Lung (tissue), 12 donors: Measurements from ENCODE around the gene CGNL1. TPM values are rescaled to one million over a fixed set of nuclear protein-coding genes. Genes with fewer than 3 reads are reported as not detected.

Experiments used
- ATAC-seq: fragments of 200-7000 bp; cut with Tn5 transposase; one replicate; pipeline ENCODE4 v1.9.1; 2020; ENCODE audit warnings: moderate number of reproducible peaks; ENCODE audit not compliant: insufficient read depth, low FRiP score
- DNase-seq, 3 donors: peaks; one replicate each; pipeline ENCODE4 v3.0.0-alpha.2; 2013 to 2017
- H3K27ac ChIP-seq, 2 donors: one replicate each; pipeline ENCODE4 v1.5.1; 2013; ENCODE audit warnings: mild to moderate bottlenecking in 2 of 2, moderate library complexity in 2 of 2, control low read depth in 1 of 2, inconsistent platforms in 1 of 2, low read depth in 1 of 2, low read length in 1 of 2
- H3K27me3 ChIP-seq, 3 donors: one replicate each; pipeline ENCODE4 v1.5.1; 2013; ENCODE audit warnings: low read length in 2 of 3; ENCODE audit not compliant: control insufficient read depth in 3 of 3, insufficient read depth in 3 of 3
- H3K36me3 ChIP-seq, 4 donors: one replicate each; pipeline ENCODE4 v1.5.1; 2013; ENCODE audit warnings: low read length in 4 of 4, mild to moderate bottlenecking in 1 of 4, moderate library complexity in 1 of 4; ENCODE audit not compliant: control insufficient read depth in 4 of 4, insufficient read depth in 4 of 4
- H3K4me1 ChIP-seq, 5 donors: one replicate each; pipeline ENCODE4 v1.5.1; 2013; ENCODE audit warnings: low read length in 5 of 5, mild to moderate bottlenecking in 2 of 5, moderate library complexity in 1 of 5; ENCODE audit not compliant: control insufficient read depth in 5 of 5, insufficient read depth in 5 of 5
- H3K4me3 ChIP-seq: one replicate; pipeline ENCODE4 v1.5.1; 2013; ENCODE audit warnings: mild to moderate bottlenecking, control low read depth, moderate library complexity
- H3K9ac ChIP-seq, 2 donors: one replicate each; pipeline ENCODE4 v1.5.1; 2013; ENCODE audit warnings: low read length in 2 of 2, control low read depth in 1 of 2; ENCODE audit not compliant: insufficient read depth in 1 of 2
- H3K9me3 ChIP-seq, 4 donors: one replicate each; pipeline ENCODE4 v1.5.1; 2013; ENCODE audit warnings: low read length in 3 of 4, mild to moderate bottlenecking in 1 of 4, moderate library complexity in 1 of 4; ENCODE audit not compliant: control insufficient read depth in 4 of 4, insufficient read depth in 3 of 4
- WGBS, 2 donors: extraction: QIAGEN DNeasy Blood & Tissue Kit; methylation state at CpG; one replicate each; pipeline ENCODE4 v1.1.7; 2013; 5-methylcytosine and 5-hydroxymethylcytosine counted together
- polyA plus RNA-seq, 2 donors: library from polyadenylated mRNA; stranded (reverse); fragments of 200-250 nt; gene quantifications; one replicate each; pipeline ENCODE4 v1.2.1, GENCODE V29; 2013
- total RNA-seq, 2 donors: library from RNA; depleted of rRNA in 1 of 2; stranded (reverse); fragments of >200 nt in 1 of 2; gene quantifications; one replicate each; pipeline ENCODE4 v1.2.1, GENCODE V29; 2014 to 2021
- TF ChIP-seq, protein P1 (sequence below): IDR thresholded peaks from 2 replicates; pipeline ENCODE4 v1.5.1; 2012; ENCODE audit warnings: mild to moderate bottlenecking; ENCODE audit errors: control extremely low read depth, extremely low read depth
- donor health status: control.
- donor health status: control.
- donor health status: Bipolar disorder and iron deficiency.
- donor health status: healthy.
- donor health status: DM: yes; HTN: yes; CAD: no.

CGNL1 gene
- total and polyA plus RNA-seq, 4 donors = 9.0 to 42.5 (median 22.9) TPM

DNA sequence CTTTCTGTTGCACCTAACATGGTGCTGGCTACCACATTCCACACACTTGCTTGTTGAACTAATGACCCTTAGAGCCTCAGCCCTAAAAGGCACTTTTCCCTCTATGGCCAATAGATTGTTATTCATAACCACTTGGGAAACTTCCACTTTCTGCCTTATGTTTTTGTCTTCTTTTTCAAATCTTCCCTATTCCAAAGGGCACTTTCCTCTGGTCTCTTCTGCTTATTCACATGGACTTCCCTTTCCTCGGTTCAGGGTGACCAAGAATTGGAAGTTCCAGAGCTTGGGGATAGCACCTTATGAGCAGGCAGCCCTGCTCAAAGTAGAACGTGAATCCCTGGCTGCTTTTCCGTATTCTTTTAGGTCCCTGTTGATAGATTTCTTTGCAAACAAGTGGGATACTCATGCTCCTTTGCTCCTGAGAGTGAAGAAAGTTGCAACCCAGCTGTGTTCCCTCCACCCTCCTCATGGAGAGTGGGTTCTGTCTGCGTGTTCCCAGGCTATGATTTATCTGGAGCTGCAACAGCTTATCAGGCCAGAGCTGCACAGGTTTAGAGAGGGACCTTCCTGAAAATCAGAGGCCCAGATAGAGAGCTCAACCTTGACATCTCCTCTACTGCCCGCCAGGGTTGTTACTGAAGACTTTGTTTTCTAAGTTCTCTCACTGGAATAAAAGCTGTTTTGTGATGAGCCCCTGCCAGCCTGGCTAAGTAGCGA is 156.6 kb downstream of the CGNL1 start:
- ATAC-seq (no peak), DNase-seq (no peak)
- Histone ChIP-seq H3K9me3 (no peaks in the 10 kb centered on the region), H3K36me3 (no peaks in the 10 kb centered on the region), H3K9ac (no peak overlapping the region), H3K27me3 (no peaks in the 10 kb centered on the region), H3K27ac (no peak overlapping the region), H3K4me1 (peaks cover 0 to 60% (median 19%) of the 10 kb centered on the region in 5 donors), H3K4me3 (no peak overlapping the region)
- TF ChIP-seq, protein P1, sequence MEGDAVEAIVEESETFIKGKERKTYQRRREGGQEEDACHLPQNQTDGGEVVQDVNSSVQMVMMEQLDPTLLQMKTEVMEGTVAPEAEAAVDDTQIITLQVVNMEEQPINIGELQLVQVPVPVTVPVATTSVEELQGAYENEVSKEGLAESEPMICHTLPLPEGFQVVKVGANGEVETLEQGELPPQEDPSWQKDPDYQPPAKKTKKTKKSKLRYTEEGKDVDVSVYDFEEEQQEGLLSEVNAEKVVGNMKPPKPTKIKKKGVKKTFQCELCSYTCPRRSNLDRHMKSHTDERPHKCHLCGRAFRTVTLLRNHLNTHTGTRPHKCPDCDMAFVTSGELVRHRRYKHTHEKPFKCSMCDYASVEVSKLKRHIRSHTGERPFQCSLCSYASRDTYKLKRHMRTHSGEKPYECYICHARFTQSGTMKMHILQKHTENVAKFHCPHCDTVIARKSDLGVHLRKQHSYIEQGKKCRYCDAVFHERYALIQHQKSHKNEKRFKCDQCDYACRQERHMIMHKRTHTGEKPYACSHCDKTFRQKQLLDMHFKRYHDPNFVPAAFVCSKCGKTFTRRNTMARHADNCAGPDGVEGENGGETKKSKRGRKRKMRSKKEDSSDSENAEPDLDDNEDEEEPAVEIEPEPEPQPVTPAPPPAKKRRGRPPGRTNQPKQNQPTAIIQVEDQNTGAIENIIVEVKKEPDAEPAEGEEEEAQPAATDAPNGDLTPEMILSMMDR = no peak
- WGBS, 2 donors = 61 to 66% methylated on average over 6 of the region's 6 CpGs

DNA sequence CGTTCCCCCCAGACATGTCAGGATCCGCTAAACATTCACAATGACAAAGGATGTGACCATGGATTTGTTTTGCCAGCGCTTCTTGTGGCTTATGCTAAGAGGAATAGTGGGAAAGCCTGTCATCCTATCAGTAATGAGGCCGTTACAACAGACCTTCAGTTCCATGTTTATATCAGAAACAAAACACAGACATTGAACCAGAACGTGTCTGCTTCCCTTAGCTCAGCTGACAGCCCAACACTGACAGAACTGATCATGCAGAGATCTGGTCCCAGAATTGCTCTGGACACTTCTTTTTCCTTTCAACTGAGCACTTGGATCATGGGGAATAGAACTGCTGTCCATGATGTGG is 157.1 kb downstream of the CGNL1 start:
- Histone ChIP-seq H3K9ac (no peak overlapping the region), H3K27ac (peak overlapping the region in 1 of 2 donors; percentile 6), H3K4me3 (no peak overlapping the region), H3K9me3 (no peaks in the 10 kb centered on the region), H3K4me1 (peaks cover 0 to 60% (median 19%) of the 10 kb centered on the region in 5 donors), H3K27me3 (no peaks in the 10 kb centered on the region), H3K36me3 (no peaks in the 10 kb centered on the region)
- TF ChIP-seq, protein P1 = no peak
- WGBS, 2 donors = 53 to 57% methylated on average over 5 of the region's 5 CpGs
- DNase-seq (peak; percentile 70 to 92 (median 88)), ATAC-seq (no peak)

GRCh38 chr15:57534281-57534680 is 158.0 kb downstream of the CGNL1 start:
- no peak overlapping the region for H3K9ac ChIP-seq
- H3K4me3 ChIP-seq = no peak overlapping the region
- H3K27ac ChIP-seq = peak overlapping the region in 1 of 2 donors; percentile 41
- WGBS, 2 donors = 41 to 48% methylated on average over 6 of the region's 6 CpGs
- DNase-seq (peak in 2 of 3 donors; percentile 64 to 83), ATAC-seq (no peak)
- H3K9me3 ChIP-seq = no peaks in the 10 kb centered on the region
- no peaks in the 10 kb centered on the region for H3K27me3 ChIP-seq
- peaks cover 0 to 53% (median 19%) of the 10 kb centered on the region in 5 donors for H3K4me1 ChIP-seq
- peaks cover 0 to 1% (median 0%) of the 10 kb centered on the region in 4 donors for H3K36me3 ChIP-seq
- TF ChIP-seq, protein P1 = no peak
